Lower lobe of right lung (tissue), 2 donors: Measurements from ENCODE around the gene MYPN. TPM values are rescaled to one million over a fixed set of nuclear protein-coding genes. Genes with fewer than 3 reads are reported as not detected.

ENCODE experiments used
- ATAC-seq, 2 donors: fragments of 200-7000 bp; cut with Tn5 transposase; one replicate each; pipeline ENCODE4 v1.9.1; 2020 to 2022; ENCODE audit warnings: mild to moderate bottlenecking in 2 of 2, moderate library complexity in 2 of 2
- DNase-seq: peaks from one replicate; pipeline ENCODE4 v3.0.0-alpha.2; 2020
- H3K27ac ChIP-seq: fragments of 200-600 bp; one replicate; pipeline ENCODE4 v1.8.0; 2022
- H3K27me3 ChIP-seq: fragments of 200-600 bp; one replicate; pipeline ENCODE4 v1.8.0; 2022; ENCODE audit warnings: low read depth
- H3K36me3 ChIP-seq: fragments of 200-600 bp; one replicate; pipeline ENCODE4 v1.8.0; 2022; ENCODE audit warnings: mild to moderate bottlenecking
- H3K4me1 ChIP-seq: fragments of 200-600 bp; one replicate; pipeline ENCODE4 v1.8.0; 2022
- H3K4me3 ChIP-seq: fragments of 200-600 bp; one replicate; pipeline ENCODE4 v1.8.0; 2022; ENCODE audit warnings: mild to moderate bottlenecking
- H3K9me3 ChIP-seq: fragments of 200-600 bp; one replicate; pipeline ENCODE4 v1.8.0; 2022
- intact Hi-C: fragments of 100-400 bp; cut with DNase I; formaldehyde crosslinking; loops from one replicate; pipeline ENCODE4 v1.11.0; 2022
- total RNA-seq: library from RNA; stranded (reverse); fragmentation: NEBNext Ultra II Directional; extraction: Animal tissue kit (Norgen Biotek cat#: 25700); gene quantifications from one replicate; pipeline ENCODE4 v1.2.1, GENCODE V29; 2021
- TF ChIP-seq, protein P1 (sequence below): fragments of 200-600 bp; IDR thresholded peaks from one replicate; pipeline ENCODE4 v1.8.0; 2022; ENCODE audit warnings: antibody characterized with exemption, mild to moderate bottlenecking
- donor health status: DM: no; HTN: yes; CAD: no; lungs with severe emphysema.

Gene MYPN
- total RNA-seq, 1 donor from 2014 or later = not detected

DNA sequence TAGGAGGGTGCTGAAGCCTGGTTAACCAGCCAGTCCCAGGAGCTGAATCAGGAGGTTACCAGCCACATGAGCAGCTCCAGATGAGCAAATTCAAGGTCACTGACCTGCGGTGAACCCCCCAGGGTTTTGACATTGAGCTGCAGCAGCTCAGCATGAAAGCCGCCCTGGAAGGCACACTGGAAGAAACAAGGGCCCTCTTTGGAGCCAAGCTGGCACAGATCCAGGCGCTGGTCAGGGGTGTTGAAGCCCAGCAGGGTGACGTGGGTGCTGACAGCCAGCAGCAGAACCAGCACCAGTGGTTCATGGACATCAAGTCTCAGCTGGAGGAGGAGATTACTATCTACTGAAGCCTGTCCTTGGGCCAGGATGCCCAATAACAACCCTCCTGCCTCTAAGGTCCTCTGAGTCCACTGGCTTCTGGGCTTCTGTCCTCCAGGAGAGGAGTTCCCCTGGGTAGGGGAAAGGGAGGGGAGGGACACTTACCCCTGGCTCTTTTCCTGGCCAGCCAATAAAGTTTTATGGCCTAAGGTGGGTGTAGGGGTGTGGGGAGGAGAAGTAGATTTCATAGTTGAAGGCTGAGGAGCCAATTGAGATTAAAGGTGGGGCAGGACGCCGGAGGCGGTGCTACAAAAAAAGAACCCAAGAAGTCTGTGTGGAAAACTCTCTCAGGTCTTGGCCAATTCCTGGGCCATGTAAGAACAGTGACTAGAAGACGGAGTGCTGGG is 152.0 kb downstream of the MYPN start:
- Histone ChIP-seq H3K27ac (no peak overlapping the region), H3K36me3 (no peaks in the 10 kb centered on the region), H3K9me3 (no peaks in the 10 kb centered on the region), H3K4me3 (no peak overlapping the region), H3K4me1 (no peaks in the 10 kb centered on the region), H3K27me3 (no peaks in the 10 kb centered on the region)
- ATAC-seq (no peak), DNase-seq (no peak)
- TF ChIP-seq, protein P1, sequence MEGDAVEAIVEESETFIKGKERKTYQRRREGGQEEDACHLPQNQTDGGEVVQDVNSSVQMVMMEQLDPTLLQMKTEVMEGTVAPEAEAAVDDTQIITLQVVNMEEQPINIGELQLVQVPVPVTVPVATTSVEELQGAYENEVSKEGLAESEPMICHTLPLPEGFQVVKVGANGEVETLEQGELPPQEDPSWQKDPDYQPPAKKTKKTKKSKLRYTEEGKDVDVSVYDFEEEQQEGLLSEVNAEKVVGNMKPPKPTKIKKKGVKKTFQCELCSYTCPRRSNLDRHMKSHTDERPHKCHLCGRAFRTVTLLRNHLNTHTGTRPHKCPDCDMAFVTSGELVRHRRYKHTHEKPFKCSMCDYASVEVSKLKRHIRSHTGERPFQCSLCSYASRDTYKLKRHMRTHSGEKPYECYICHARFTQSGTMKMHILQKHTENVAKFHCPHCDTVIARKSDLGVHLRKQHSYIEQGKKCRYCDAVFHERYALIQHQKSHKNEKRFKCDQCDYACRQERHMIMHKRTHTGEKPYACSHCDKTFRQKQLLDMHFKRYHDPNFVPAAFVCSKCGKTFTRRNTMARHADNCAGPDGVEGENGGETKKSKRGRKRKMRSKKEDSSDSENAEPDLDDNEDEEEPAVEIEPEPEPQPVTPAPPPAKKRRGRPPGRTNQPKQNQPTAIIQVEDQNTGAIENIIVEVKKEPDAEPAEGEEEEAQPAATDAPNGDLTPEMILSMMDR = no peak
- intact Hi-C loops = no loop called here

Other genes starting within 250 kb of the MYPN start
- 21.0 TPM for gene SIRT1, start 224.8 kb upstream of the MYPN start, total RNA-seq
- gene HERC4, start 34.2 kb upstream of the MYPN start, total RNA-seq = 63.6 TPM
- not detected for gene ATOH7, start 122.6 kb downstream of the MYPN start, total RNA-seq
- 117 TPM for gene HNRNPH3, start 222.6 kb downstream of the MYPN start, total RNA-seq
- gene PBLD, start 223.4 kb downstream of the MYPN start, total RNA-seq = 2.6 TPM